Measurements from ENCODE around the gene ARHGAP29. TPM values are rescaled to one million over a fixed set of nuclear protein-coding genes. Genes with fewer than 3 reads are reported as not detected.

ARHGAP29 gene
- total and polyA plus RNA-seq, 10 of the 15 experiments (the other 5 are each of a cell fraction or from before 2014, with no cell fraction given): under 0.01 to 0.43 (median 0.10) TPM; not detected in 4

DNA sequence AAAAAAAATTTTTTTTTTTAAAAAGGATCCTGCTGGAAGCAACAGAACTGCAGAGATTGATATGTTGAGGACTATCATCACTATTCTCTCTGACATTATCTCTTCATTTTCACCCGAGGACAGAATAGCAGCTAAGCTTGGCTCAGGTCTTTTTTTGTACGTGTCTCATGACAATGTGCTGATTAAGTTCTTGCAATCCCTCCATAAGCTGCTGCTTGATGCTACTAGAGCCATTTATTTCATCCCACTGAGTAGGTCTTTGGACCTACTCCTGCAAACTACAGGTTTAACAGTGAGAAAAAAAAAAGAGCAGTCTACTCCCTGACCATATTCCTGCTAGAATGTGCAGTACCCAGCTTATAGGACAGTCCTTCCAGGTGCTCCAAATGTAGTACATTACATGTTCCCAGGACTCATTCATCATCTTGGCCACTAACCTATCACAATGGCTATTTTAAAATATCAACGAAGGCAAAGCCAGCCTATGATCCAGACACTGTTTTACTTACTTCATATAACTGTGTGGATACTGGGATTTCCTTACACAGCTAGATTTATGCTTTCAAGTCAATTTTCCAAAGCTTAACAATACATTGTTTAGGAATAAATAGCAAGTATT, 54.1 kb downstream of the ARHGAP29 start:
- no peak overlapping the region for H3K27ac ChIP-seq (ENCODE audit: control insufficient read depth, insufficient read depth)
- intact Hi-C loops (cut with micrococcal nuclease; ENCODE audit: unreplicated experiment): no loop called here
- no peak overlapping the region for H2AFZ ChIP-seq (ENCODE audit: control insufficient read depth, low read depth, low read length)
- RAD21 ChIA-PET (ENCODE audit: unreplicated experiment): no interaction called here
- no TSS peak for BruUV-seq (replicated peaks)
- POLR2A ChIA-PET: interaction anchor here (0.6 kb wide), 1 partner anchor 13 kb away, joined by 3 read pairs; no protein-coding TSS in a partner anchor
- H3K4me1 ChIP-seq (ENCODE audit: control insufficient read depth, insufficient read depth, low read length): no peaks in the 10 kb centered on the region
- H3K79me2 ChIP-seq (ENCODE audit: control insufficient read depth, insufficient read depth, low read length): no peaks in the 10 kb centered on the region
- TF ChIP-seq CREB1 (IDR thresholded peaks at IDR 0.05; ENCODE audit: low read depth) (no peak), SRF (IDR thresholded peaks at IDR 0.05; ENCODE audit: low read depth in 2 of 2, low read length in 2 of 2) (no peak), ATF3 (IDR thresholded peaks at IDR 0.05; ENCODE audit: borderline replicate concordance, extremely low read depth, low read depth, low read length) (no peak), FOS (IDR thresholded peaks at IDR 0.05; ENCODE audit: borderline replicate concordance, extremely low read depth, insufficient read length) (no peak), MYB (IDR thresholded peaks at IDR 0.05; ENCODE audit: borderline replicate concordance, low read depth, low read length) (no peak), ZNF384 (IDR thresholded peaks at IDR 0.05; ENCODE audit: borderline replicate concordance, low read depth, low read length) (no peak), TCF3 (IDR thresholded peaks at IDR 0.05; ENCODE audit: borderline replicate concordance, insufficient read depth, low read depth, low read length) (no peak), BACH1 (IDR thresholded peaks at IDR 0.05; ENCODE audit: borderline replicate concordance) (no peak), SUPT20H (IDR thresholded peaks at IDR 0.05; ENCODE audit: borderline replicate concordance, control insufficient read depth, low read depth, low read length) (no peak), EED (IDR thresholded peaks at IDR 0.05; ENCODE audit: low read depth) (no peak), HDAC6 (IDR thresholded peaks at IDR 0.05; ENCODE audit: unreplicated experiment) (no peak), CBX3 (IDR thresholded peaks at IDR 0.05; ENCODE audit: borderline replicate concordance, low read depth) (no peak), MTA2 (IDR thresholded peaks at IDR 0.05; ENCODE audit: low read depth) (no peak), STAT3 (IDR thresholded peaks at IDR 0.05; ENCODE audit: low read depth, low read length) (no peak), RB1 (IDR thresholded peaks at IDR 0.05; ENCODE audit: borderline replicate concordance) (no peak), ESRRA (IDR thresholded peaks at IDR 0.05; ENCODE audit: low read length) (no peak), MAX (IDR thresholded peaks at IDR 0.05; ENCODE audit: low read depth, low read length) (no peak), TARDBP (IDR thresholded peaks at IDR 0.05; ENCODE audit: borderline replicate concordance) (no peak)
- TF ChIP-seq, protein P1, sequence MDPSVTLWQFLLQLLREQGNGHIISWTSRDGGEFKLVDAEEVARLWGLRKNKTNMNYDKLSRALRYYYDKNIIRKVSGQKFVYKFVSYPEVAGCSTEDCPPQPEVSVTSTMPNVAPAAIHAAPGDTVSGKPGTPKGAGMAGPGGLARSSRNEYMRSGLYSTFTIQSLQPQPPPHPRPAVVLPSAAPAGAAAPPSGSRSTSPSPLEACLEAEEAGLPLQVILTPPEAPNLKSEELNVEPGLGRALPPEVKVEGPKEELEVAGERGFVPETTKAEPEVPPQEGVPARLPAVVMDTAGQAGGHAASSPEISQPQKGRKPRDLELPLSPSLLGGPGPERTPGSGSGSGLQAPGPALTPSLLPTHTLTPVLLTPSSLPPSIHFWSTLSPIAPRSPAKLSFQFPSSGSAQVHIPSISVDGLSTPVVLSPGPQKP (IDR thresholded peaks at IDR 0.05; ENCODE audit: low read depth, low read length): no peak
- TF ChIP-seq, protein P2, sequence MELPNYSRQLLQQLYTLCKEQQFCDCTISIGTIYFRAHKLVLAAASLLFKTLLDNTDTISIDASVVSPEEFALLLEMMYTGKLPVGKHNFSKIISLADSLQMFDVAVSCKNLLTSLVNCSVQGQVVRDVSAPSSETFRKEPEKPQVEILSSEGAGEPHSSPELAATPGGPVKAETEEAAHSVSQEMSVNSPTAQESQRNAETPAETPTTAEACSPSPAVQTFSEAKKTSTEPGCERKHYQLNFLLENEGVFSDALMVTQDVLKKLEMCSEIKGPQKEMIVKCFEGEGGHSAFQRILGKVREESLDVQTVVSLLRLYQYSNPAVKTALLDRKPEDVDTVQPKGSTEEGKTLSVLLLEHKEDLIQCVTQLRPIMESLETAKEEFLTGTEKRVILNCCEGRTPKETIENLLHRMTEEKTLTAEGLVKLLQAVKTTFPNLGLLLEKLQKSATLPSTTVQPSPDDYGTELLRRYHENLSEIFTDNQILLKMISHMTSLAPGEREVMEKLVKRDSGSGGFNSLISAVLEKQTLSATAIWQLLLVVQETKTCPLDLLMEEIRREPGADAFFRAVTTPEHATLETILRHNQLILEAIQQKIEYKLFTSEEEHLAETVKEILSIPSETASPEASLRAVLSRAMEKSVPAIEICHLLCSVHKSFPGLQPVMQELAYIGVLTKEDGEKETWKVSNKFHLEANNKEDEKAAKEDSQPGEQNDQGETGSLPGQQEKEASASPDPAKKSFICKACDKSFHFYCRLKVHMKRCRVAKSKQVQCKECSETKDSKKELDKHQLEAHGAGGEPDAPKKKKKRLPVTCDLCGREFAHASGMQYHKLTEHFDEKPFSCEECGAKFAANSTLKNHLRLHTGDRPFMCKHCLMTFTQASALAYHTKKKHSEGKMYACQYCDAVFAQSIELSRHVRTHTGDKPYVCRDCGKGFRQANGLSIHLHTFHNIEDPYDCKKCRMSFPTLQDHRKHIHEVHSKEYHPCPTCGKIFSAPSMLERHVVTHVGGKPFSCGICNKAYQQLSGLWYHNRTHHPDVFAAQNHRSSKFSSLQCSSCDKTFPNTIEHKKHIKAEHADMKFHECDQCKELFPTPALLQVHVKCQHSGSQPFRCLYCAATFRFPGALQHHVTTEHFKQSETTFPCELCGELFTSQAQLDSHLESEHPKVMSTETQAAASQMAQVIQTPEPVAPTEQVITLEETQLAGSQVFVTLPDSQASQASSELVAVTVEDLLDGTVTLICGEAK (IDR thresholded peaks at IDR 0.05; ENCODE audit: borderline replicate concordance): no peak
- in situ Hi-C loops (cut with MboI): no loop called here
- H3K4me3 ChIP-seq: no peak overlapping the region
- DNase-seq (ENCODE audit: low read depth, low spot score) (no peak), ATAC-seq (no peak), FAIRE-seq (no peak)
- H3K27me3 ChIP-seq (replicated peaks in 1 of 2; ENCODE audit: control insufficient read depth in 2 of 2, insufficient read depth in 2 of 2, low read length in 1 of 2): no peaks in the 10 kb centered on the region; a peak in 1 of 4 replicates
- no peaks in the 10 kb centered on the region for H4K20me1 ChIP-seq (ENCODE audit: control insufficient read depth, insufficient read depth)
- H3K36me3 ChIP-seq (ENCODE audit: control insufficient read depth in 2 of 2, insufficient read depth in 2 of 2, low read length in 1 of 2): no peaks in the 10 kb centered on the region
- 34% methylated on average over 3 of the region's 3 CpGs for WGBS (ENCODE audit: insufficient coverage, insufficient replicate concordance, low lambda C conversion rate, missing lambda C conversion rate)
- H3K4me2 ChIP-seq (ENCODE audit: control insufficient read depth, insufficient read depth): no peak overlapping the region
- no peak overlapping the region for H3K9ac ChIP-seq (ENCODE audit: control insufficient read depth, insufficient read depth, low read length)
- H3K9me3 ChIP-seq (replicated peaks; ENCODE audit: control insufficient read depth, insufficient read depth, low read length): no peaks in the 10 kb centered on the region
- SMC1A ChIA-PET (ENCODE audit: uncharacterized antibody, unreplicated experiment): interaction anchor here (1.0 to 1.8 kb wide), 2 partner anchors 16 to 147 kb away, joined by 3 to 5 read pairs; no protein-coding TSS in a partner anchor
- CTCF ChIA-PET: no interaction called here

All from GM12878 (cell line).